Lung (tissue), 12 donors: ENCODE data around the gene ZFAND3. TPM values are rescaled to one million over a fixed set of nuclear protein-coding genes. Genes with fewer than 3 reads are reported as not detected.

Source experiments
- ATAC-seq: fragments of 200-7000 bp; cut with Tn5 transposase; one replicate; pipeline ENCODE4 v1.9.1; 2020; ENCODE audit warnings: moderate number of reproducible peaks; ENCODE audit not compliant: insufficient read depth, low FRiP score
- DNase-seq, 3 donors: peaks; one replicate each; pipeline ENCODE4 v3.0.0-alpha.2; 2013 to 2017
- H3K27ac ChIP-seq, 2 donors: one replicate each; pipeline ENCODE4 v1.5.1; 2013; ENCODE audit warnings: mild to moderate bottlenecking in 2 of 2, moderate library complexity in 2 of 2, control low read depth in 1 of 2, inconsistent platforms in 1 of 2, low read depth in 1 of 2, low read length in 1 of 2
- H3K27me3 ChIP-seq, 3 donors: one replicate each; pipeline ENCODE4 v1.5.1; 2013; ENCODE audit warnings: low read length in 2 of 3; ENCODE audit not compliant: control insufficient read depth in 3 of 3, insufficient read depth in 3 of 3
- H3K36me3 ChIP-seq, 4 donors: one replicate each; pipeline ENCODE4 v1.5.1; 2013; ENCODE audit warnings: low read length in 4 of 4, mild to moderate bottlenecking in 1 of 4, moderate library complexity in 1 of 4; ENCODE audit not compliant: control insufficient read depth in 4 of 4, insufficient read depth in 4 of 4
- H3K4me1 ChIP-seq, 5 donors: one replicate each; pipeline ENCODE4 v1.5.1; 2013; ENCODE audit warnings: low read length in 5 of 5, mild to moderate bottlenecking in 2 of 5, moderate library complexity in 1 of 5; ENCODE audit not compliant: control insufficient read depth in 5 of 5, insufficient read depth in 5 of 5
- H3K4me3 ChIP-seq: one replicate; pipeline ENCODE4 v1.5.1; 2013; ENCODE audit warnings: mild to moderate bottlenecking, control low read depth, moderate library complexity
- H3K9ac ChIP-seq, 2 donors: one replicate each; pipeline ENCODE4 v1.5.1; 2013; ENCODE audit warnings: low read length in 2 of 2, control low read depth in 1 of 2; ENCODE audit not compliant: insufficient read depth in 1 of 2
- H3K9me3 ChIP-seq, 4 donors: one replicate each; pipeline ENCODE4 v1.5.1; 2013; ENCODE audit warnings: low read length in 3 of 4, mild to moderate bottlenecking in 1 of 4, moderate library complexity in 1 of 4; ENCODE audit not compliant: control insufficient read depth in 4 of 4, insufficient read depth in 3 of 4
- WGBS, 2 donors: extraction: QIAGEN DNeasy Blood & Tissue Kit; methylation state at CpG; one replicate each; pipeline ENCODE4 v1.1.7; 2013; 5-methylcytosine and 5-hydroxymethylcytosine counted together
- polyA plus RNA-seq, 2 donors: library from polyadenylated mRNA; stranded (reverse); fragments of 200-250 nt; gene quantifications; one replicate each; pipeline ENCODE4 v1.2.1, GENCODE V29; 2013
- total RNA-seq, 2 donors: library from RNA; depleted of rRNA in 1 of 2; stranded (reverse); fragments of >200 nt in 1 of 2; gene quantifications; one replicate each; pipeline ENCODE4 v1.2.1, GENCODE V29; 2014 to 2021
- TF ChIP-seq, protein P1 (sequence below): IDR thresholded peaks from 2 replicates; pipeline ENCODE4 v1.5.1; 2012; ENCODE audit warnings: mild to moderate bottlenecking; ENCODE audit errors: control extremely low read depth, extremely low read depth
- donor health status: control.
- donor health status: control.
- donor health status: Bipolar disorder and iron deficiency.
- donor health status: healthy.
- donor health status: DM: yes; HTN: yes; CAD: no.

ZFAND3 gene
- total and polyA plus RNA-seq, 4 donors = 27.6 to 63.6 (median 51.3) TPM

DNA sequence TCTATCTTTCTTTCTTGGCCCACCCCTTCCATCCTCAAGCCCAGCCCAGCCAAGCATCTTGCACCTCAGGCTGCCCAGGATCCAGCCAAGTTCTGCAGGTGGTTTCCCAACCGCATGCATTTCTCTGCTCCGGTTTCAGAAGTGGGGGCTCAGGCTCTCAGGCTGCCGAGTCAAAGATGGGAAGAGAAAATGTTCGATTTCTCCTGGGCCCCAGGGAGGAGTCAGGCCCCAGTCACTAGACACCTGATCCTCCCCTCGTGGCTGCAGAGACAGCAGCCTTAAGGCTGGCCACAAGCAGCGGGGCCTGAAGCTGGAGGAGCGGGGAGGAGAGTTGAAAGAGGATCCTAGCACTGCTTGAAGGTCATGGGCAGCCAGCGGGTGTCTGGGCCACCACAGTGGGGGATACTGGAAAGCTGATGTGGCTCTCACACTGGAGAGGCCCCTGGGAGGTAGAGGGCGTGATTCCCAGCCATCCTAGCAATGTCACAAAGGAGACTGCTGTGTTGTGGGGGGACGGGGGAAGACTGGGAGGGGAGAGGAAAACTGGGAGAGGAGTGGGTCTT, 42.2 kb upstream of the ZFAND3 start:
- Histone ChIP-seq H3K36me3 (no peaks in the 10 kb centered on the region), H3K4me1 (peaks cover 0 to 4% (median 0%) of the 10 kb centered on the region in 5 donors), H3K4me3 (no peak overlapping the region), H3K27ac (no peak overlapping the region), H3K9ac (peak overlapping the region in 1 of 2 donors; percentile 2), H3K27me3 (peaks cover 0 to 2% (median 0%) of the 10 kb centered on the region in 3 donors), H3K9me3 (no peaks in the 10 kb centered on the region)
- DNase-seq = no peak
- TF ChIP-seq, protein P1, sequence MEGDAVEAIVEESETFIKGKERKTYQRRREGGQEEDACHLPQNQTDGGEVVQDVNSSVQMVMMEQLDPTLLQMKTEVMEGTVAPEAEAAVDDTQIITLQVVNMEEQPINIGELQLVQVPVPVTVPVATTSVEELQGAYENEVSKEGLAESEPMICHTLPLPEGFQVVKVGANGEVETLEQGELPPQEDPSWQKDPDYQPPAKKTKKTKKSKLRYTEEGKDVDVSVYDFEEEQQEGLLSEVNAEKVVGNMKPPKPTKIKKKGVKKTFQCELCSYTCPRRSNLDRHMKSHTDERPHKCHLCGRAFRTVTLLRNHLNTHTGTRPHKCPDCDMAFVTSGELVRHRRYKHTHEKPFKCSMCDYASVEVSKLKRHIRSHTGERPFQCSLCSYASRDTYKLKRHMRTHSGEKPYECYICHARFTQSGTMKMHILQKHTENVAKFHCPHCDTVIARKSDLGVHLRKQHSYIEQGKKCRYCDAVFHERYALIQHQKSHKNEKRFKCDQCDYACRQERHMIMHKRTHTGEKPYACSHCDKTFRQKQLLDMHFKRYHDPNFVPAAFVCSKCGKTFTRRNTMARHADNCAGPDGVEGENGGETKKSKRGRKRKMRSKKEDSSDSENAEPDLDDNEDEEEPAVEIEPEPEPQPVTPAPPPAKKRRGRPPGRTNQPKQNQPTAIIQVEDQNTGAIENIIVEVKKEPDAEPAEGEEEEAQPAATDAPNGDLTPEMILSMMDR = no peak
- ATAC-seq = no peak
- 71 to 82% methylated on average over 10 of the region's 10 CpGs for WGBS, 2 donors

DNA sequence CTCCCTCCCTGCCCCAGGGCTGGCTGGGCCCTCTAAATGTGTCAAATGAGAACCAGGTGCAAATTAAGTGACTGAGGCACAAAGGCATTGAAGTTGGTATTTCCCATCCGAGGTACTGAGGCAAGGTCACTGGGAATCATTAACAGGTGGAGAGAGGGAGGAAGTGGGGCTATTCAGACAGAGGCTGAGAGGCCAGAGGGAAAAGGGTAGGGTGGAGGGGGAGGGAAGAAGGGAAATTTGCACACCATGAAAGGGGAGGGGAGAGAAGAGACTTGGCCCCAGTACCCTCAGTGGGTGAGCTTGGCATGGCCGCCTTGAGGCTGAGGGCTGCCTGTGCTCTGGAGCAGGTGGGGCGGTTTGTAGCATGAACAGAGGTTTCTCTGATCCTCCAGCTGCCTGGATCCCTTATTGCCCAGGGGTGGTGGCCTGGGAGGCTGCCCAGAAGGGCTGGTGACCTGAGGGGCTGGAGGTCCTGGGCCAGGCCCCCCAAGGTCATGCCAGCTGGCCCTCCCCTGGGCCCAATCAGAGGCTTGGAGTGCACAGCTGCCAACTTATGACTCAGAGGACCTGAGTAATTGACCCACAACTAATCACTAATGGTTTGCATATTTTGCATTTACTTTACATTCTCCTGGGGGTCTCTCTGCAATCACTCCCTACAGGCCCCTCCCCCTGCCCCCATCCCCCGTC, 40.3 kb upstream of the ZFAND3 start:
- Histone ChIP-seq H3K36me3 (no peaks in the 10 kb centered on the region), H3K9me3 (no peaks in the 10 kb centered on the region), H3K27ac (no peak overlapping the region), H3K27me3 (peaks cover 0 to 2% (median 0%) of the 10 kb centered on the region in 3 donors), H3K9ac (no peak overlapping the region), H3K4me1 (peaks cover 0 to 12% (median 9%) of the 10 kb centered on the region in 5 donors), H3K4me3 (no peak overlapping the region)
- DNase-seq (no peak), ATAC-seq (no peak)
- 85 to 92% methylated on average over 4 of the region's 4 CpGs for WGBS, 2 donors
- TF ChIP-seq, protein P1 = no peak

DNA sequence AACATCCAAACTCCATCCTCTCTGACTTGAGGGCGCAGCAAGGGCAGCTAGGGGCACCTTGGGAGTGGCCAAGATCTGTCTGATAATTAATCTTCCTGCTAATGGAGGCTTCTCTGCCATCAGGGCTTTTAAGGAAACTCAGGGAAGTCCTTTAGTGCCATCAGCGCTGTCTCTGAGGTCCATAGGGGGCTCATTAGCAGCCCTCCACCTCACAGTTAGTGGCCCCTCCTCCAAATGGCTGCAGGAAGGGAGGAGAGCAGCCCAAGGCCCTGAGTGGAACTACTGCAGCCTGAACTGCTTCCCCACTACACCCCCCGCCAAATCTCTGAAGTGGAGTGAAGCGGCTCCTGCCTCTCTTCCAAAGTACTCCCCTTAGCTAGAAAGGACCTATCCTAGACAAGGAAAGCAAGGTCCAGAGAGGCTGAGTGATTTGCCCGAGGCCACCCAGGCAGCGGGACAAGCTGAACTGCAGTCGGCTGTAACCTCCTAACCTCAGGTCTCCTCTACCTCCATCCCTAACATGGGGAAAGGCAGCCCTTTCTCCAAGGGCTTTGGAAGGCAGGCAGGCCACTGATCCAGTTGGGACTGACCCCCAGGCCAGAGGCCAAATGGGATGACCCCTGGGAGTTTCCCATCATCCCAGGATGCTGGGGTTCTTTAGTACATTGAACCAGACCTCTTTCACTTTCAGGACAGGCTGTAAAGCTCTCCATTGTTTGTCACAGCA, 39.5 kb upstream of the ZFAND3 start:
- Histone ChIP-seq H3K4me3 (no peak overlapping the region), H3K9ac (no peak overlapping the region), H3K27me3 (peaks cover 0 to 2% (median 0%) of the 10 kb centered on the region in 3 donors), H3K9me3 (no peaks in the 10 kb centered on the region), H3K27ac (no peak overlapping the region), H3K36me3 (no peaks in the 10 kb centered on the region), H3K4me1 (peaks cover 0 to 19% (median 14%) of the 10 kb centered on the region in 5 donors)
- no peak for ATAC-seq
- WGBS, 2 donors = 89 to 94% methylated on average over 7 of the region's 7 CpGs
- TF ChIP-seq, protein P1 = no peak
- DNase-seq = no peak
